Vagina (tissue), 2 donors: ENCODE results near the gene ALPK1. TPM values are rescaled to one million over a fixed set of nuclear protein-coding genes. Genes with fewer than 3 reads are reported as not detected.
"Not testable (repeated sequence)": the region's sequence is repeated elsewhere in the genome, so short reads cannot be mapped to it uniquely, and the experiment has no call there.

Experiments
- DNase-seq, 2 donors: peaks; one replicate each; pipeline ENCODE4 v3.0.0-alpha.2; 2017; ENCODE audit errors: extremely low spot score in 2 of 2
- H3K27ac ChIP-seq: fragments of 200-600 bp; sonication (generic); one replicate; pipeline ENCODE4 v1.5.1; 2019
- H3K27me3 ChIP-seq: fragments of 200-600 bp; sonication (generic); one replicate; pipeline ENCODE4 v1.5.1; 2019
- H3K36me3 ChIP-seq, 2 donors: fragments of 200-600 bp; sonication (generic); one replicate each; pipeline ENCODE4 v1.5.1; 2017 to 2019
- H3K4me1 ChIP-seq: fragments of 200-600 bp; sonication (generic); one replicate; pipeline ENCODE4 v1.5.1; 2019
- H3K4me3 ChIP-seq, 2 donors: fragments of 200-600 bp; sonication (generic); 1 replicate in 1 of 2; 2 replicates in 1 of 2; pipeline ENCODE4 v1.5.1; 2016 to 2019
- H3K9me3 ChIP-seq: fragments of 200-600 bp; sonication (generic); one replicate; pipeline ENCODE4 v1.5.1; 2019
- CTCF ChIP-seq, 3 experiments: fragments of 450-650 bp in 2 of 3; fragments of 200-600 bp in 1 of 3; sonication (generic) in 1 of 3; IDR thresholded peaks; one replicate each; pipeline ENCODE4 v1.5.1; 2017 to 2019; ENCODE audit warnings: antibody characterized with exemption in 3 of 3, mild to moderate bottlenecking in 2 of 3, moderate library complexity in 2 of 3
- POLR2A ChIP-seq, 2 donors: fragments of 450-650 bp; IDR thresholded peaks; one replicate each; pipeline ENCODE4 v1.6.1; 2017; ENCODE audit warnings: antibody characterized with exemption in 2 of 2, mild to moderate bottlenecking in 2 of 2, moderate library complexity in 2 of 2
- POLR2AphosphoS5 ChIP-seq, 2 donors: sonication (generic); formaldehyde crosslinking; IDR thresholded peaks; one replicate each; pipeline ENCODE4 v1.9.0; 2017; ENCODE audit warnings: antibody characterized with exemption in 2 of 2, mild to moderate bottlenecking in 2 of 2, low read depth in 1 of 2; ENCODE audit not compliant: insufficient read depth in 1 of 2
- intact Hi-C: fragments of 100-400 bp; cut with DNase I; formaldehyde crosslinking; loops from one replicate; pipeline ENCODE4 v1.15.1; 2023
- total RNA-seq: library from RNA; depleted of rRNA; stranded (reverse); fragments of >200 nt; gene quantifications from one replicate; pipeline ENCODE4 v1.2.3, GENCODE V29; 2016

ALPK1 gene
- total RNA-seq, 1 donor from 2014 or later, result 32.2 TPM

GRCh38 chr4:112423591-112423990 lies 126.4 kb downstream of the ALPK1 start:
- no peaks in the 10 kb centered on the region for H3K9me3 ChIP-seq
- no peaks in the 10 kb centered on the region for H3K4me1 ChIP-seq
- TF ChIP-seq POLR2A (IDR thresholded peaks at IDR 0.05) (no peak), POLR2AphosphoS5 (IDR thresholded peaks at IDR 0.05; ENCODE audit: insufficient read depth in 1 of 2, low read depth in 1 of 2) (no peak), CTCF (IDR thresholded peaks at IDR 0.05) (no peak)
- H3K27me3 ChIP-seq, result no peaks in the 10 kb centered on the region
- H3K4me3 ChIP-seq, result no peak overlapping the region
- no peak for DNase-seq
- H3K36me3 ChIP-seq, result no peaks in the 10 kb centered on the region
- intact Hi-C loops, result no loop called here
- H3K27ac ChIP-seq, result no peak overlapping the region

GRCh38 chr4:112425823-112426222 lies 128.7 kb downstream of the ALPK1 start:
- Histone ChIP-seq H3K27me3 (no peaks in the 10 kb centered on the region), H3K27ac (no peak overlapping the region), H3K36me3 (peaks cover 0 to 6% of the 10 kb centered on the region in 2 donors), H3K4me3 (no peak overlapping the region), H3K9me3 (no peaks in the 10 kb centered on the region), H3K4me1 (no peaks in the 10 kb centered on the region)
- intact Hi-C loops, result no loop called here
- DNase-seq, result no peak
- TF ChIP-seq CTCF (IDR thresholded peaks at IDR 0.05) (no peak), POLR2A (IDR thresholded peaks at IDR 0.05) (no peak), POLR2AphosphoS5 (IDR thresholded peaks at IDR 0.05; ENCODE audit: insufficient read depth in 1 of 2, low read depth in 1 of 2) (no peak)

- DNase-seq, result no peak
- TF ChIP-seq POLR2A (IDR thresholded peaks at IDR 0.05), result no peak
- no peak for TF ChIP-seq POLR2AphosphoS5 (IDR thresholded peaks at IDR 0.05; ENCODE audit: insufficient read depth in 1 of 2, low read depth in 1 of 2)
- TF ChIP-seq CTCF (IDR thresholded peaks at IDR 0.05), result no peak
- no peaks in the 10 kb centered on the region for H3K4me1 ChIP-seq
- H3K9me3 ChIP-seq, result no peaks in the 10 kb centered on the region
- H3K27ac ChIP-seq, result no peak overlapping the region
- H3K36me3 ChIP-seq, result peaks cover 0 to 6% of the 10 kb centered on the region in 2 donors
- no peak overlapping the region for H3K4me3 ChIP-seq
- no peaks in the 10 kb centered on the region for H3K27me3 ChIP-seq
- intact Hi-C loops, result no loop called here
Observed at GRCh38 chr4:112426416-112426815, 129.2 kb downstream of the ALPK1 start.

- Histone ChIP-seq H3K9me3 (no peaks in the 10 kb centered on the region), H3K27ac (no peak overlapping the region), H3K4me1 (no peaks in the 10 kb centered on the region), H3K36me3 (peaks cover 0 to 14% of the 10 kb centered on the region in 2 donors), H3K27me3 (no peaks in the 10 kb centered on the region), H3K4me3 (no peak overlapping the region)
- intact Hi-C loops, result no loop called here
- TF ChIP-seq CTCF (IDR thresholded peaks at IDR 0.05) (no peak), POLR2AphosphoS5 (IDR thresholded peaks at IDR 0.05; ENCODE audit: insufficient read depth in 1 of 2, low read depth in 1 of 2) (no peak), POLR2A (IDR thresholded peaks at IDR 0.05) (no peak)
- no peak for DNase-seq
Observed at GRCh38 chr4:112431158-112431557, 134.0 kb downstream of the ALPK1 start.

- no peak for DNase-seq
- Histone ChIP-seq H3K27ac (no peak overlapping the region), H3K4me1 (no peaks in the 10 kb centered on the region), H3K36me3 (peaks cover 0 to 50% of the 10 kb centered on the region in 2 donors), H3K27me3 (no peaks in the 10 kb centered on the region), H3K9me3 (no peaks in the 10 kb centered on the region), H3K4me3 (no peak overlapping the region)
- TF ChIP-seq CTCF (IDR thresholded peaks at IDR 0.05), result no peak
- TF ChIP-seq POLR2A (IDR thresholded peaks at IDR 0.05), result no peak
- no peak for TF ChIP-seq POLR2AphosphoS5 (IDR thresholded peaks at IDR 0.05; ENCODE audit: insufficient read depth in 1 of 2, low read depth in 1 of 2)
- intact Hi-C loops, result no loop called here
Observed at GRCh38 chr4:112436987-112437386, 139.8 kb downstream of the ALPK1 start.

- H3K36me3 ChIP-seq, result peaks cover 0 to 44% of the 10 kb centered on the region in 2 donors
- DNase-seq, H3K27ac ChIP-seq, H3K4me3 ChIP-seq, H3K9me3 ChIP-seq, H3K4me1 ChIP-seq, intact Hi-C loops, H3K27me3 ChIP-seq: not testable (repeated sequence)
Observed at GRCh38 chr4:112442226-112442625, 145.1 kb downstream of the ALPK1 start.
